ENCODE results near the gene KLF9. TPM values are rescaled to one million over a fixed set of nuclear protein-coding genes. Genes with fewer than 3 reads are reported as not detected.

The KLF9 gene
- total and polyA plus RNA-seq, 2 experiments from 2014 or later, result 2.5 to 14.3 TPM

GRCh38 chr9:70439991-70440706 is 25.7 kb upstream of the KLF9 start:
- peaks cover 10% of the 10 kb centered on the region for H3K4me1 ChIP-seq (ENCODE audit: insufficient read depth)
- in situ Hi-C loops (cut with MboI), result no loop called here
- no peaks in the 10 kb centered on the region for H3K9me2 ChIP-seq (ENCODE audit: insufficient read depth)
- TF ChIP-seq EZH2phosphoT487 (IDR thresholded peaks at IDR 0.05; ENCODE audit: insufficient read depth, low read depth) (no peak), EZH2 (IDR thresholded peaks at IDR 0.05; ENCODE audit: insufficient read depth, poor library complexity, severe bottlenecking) (no peak)
- 29 to 32% methylated on average over 5 of the region's 5 CpGs for WGBS, 2 experiments (ENCODE audit: low coverage in 1 of 2, low lambda C conversion rate in 2 of 2, missing lambda C conversion rate in 2 of 2)
- H3K9ac ChIP-seq, result no peak overlapping the region
- H3K4me3 ChIP-seq, result no peak overlapping the region
- no peaks in the 10 kb centered on the region for H3K79me2 ChIP-seq (ENCODE audit: insufficient read depth)
- H3F3A ChIP-seq (ENCODE audit: insufficient read depth), result peaks cover 5% of the 10 kb centered on the region; the same call in 1 of the 2 replicates
- H3K9me3 ChIP-seq (ENCODE audit: low read depth), result no peaks in the 10 kb centered on the region
- no peak overlapping the region for H3K4me2 ChIP-seq (ENCODE audit: unreplicated experiment)
- no peaks in the 10 kb centered on the region for H4K20me1 ChIP-seq (ENCODE audit: insufficient read depth)
- H3K27ac ChIP-seq, result no peak overlapping the region
- H2AFZ ChIP-seq, result peak overlapping the region; percentile 23
- peak; percentile 31 for DNase-seq
- H3K27me3 ChIP-seq (replicated peaks; ENCODE audit: insufficient read depth), result no peaks in the 10 kb centered on the region
- H3K36me3 ChIP-seq (ENCODE audit: low read depth), result no peaks in the 10 kb centered on the region

- Histone ChIP-seq H3K79me2 (ENCODE audit: insufficient read depth) (no peaks in the 10 kb centered on the region), H3K4me2 (ENCODE audit: unreplicated experiment) (no peak overlapping the region), H3K27me3 (replicated peaks; ENCODE audit: insufficient read depth) (no peaks in the 10 kb centered on the region), H3K9me2 (ENCODE audit: insufficient read depth) (no peaks in the 10 kb centered on the region), H3K9me3 (ENCODE audit: low read depth) (no peaks in the 10 kb centered on the region), H3K4me3 (no peak overlapping the region), H3F3A (ENCODE audit: insufficient read depth) (peaks cover 5% of the 10 kb centered on the region; the same call in 1 of the 2 replicates), H3K4me1 (ENCODE audit: insufficient read depth) (peaks cover 10% of the 10 kb centered on the region), H3K36me3 (ENCODE audit: low read depth) (no peaks in the 10 kb centered on the region), H3K9ac (no peak overlapping the region), H4K20me1 (ENCODE audit: insufficient read depth) (no peaks in the 10 kb centered on the region), H2AFZ (peak overlapping the region; percentile 72), H3K27ac (no peak overlapping the region)
- in situ Hi-C loops (cut with MboI), result no loop called here
- 64 to 69% methylated on average over 3 of the region's 3 CpGs for WGBS, 2 experiments (ENCODE audit: low coverage in 1 of 2, low lambda C conversion rate in 2 of 2, missing lambda C conversion rate in 2 of 2)
- peak; percentile 27 for DNase-seq
- no peak for TF ChIP-seq EZH2phosphoT487 (IDR thresholded peaks at IDR 0.05; ENCODE audit: insufficient read depth, low read depth)
- TF ChIP-seq EZH2 (IDR thresholded peaks at IDR 0.05; ENCODE audit: insufficient read depth, poor library complexity, severe bottlenecking), result no peak
Measured at GRCh38 chr9:70438341-70438928, 24.0 kb upstream of the KLF9 start.

- Histone ChIP-seq H3K4me1 (ENCODE audit: insufficient read depth) (peaks cover 10% of the 10 kb centered on the region), H3K79me2 (ENCODE audit: insufficient read depth) (no peaks in the 10 kb centered on the region), H4K20me1 (ENCODE audit: insufficient read depth) (no peaks in the 10 kb centered on the region), H3K9ac (no peak overlapping the region), H3K36me3 (ENCODE audit: low read depth) (no peaks in the 10 kb centered on the region), H3K9me2 (ENCODE audit: insufficient read depth) (no peaks in the 10 kb centered on the region), H3K27ac (no peak overlapping the region), H2AFZ (no peak overlapping the region), H3K4me2 (ENCODE audit: unreplicated experiment) (no peak overlapping the region), H3K9me3 (ENCODE audit: low read depth) (no peaks in the 10 kb centered on the region), H3F3A (ENCODE audit: insufficient read depth) (peaks cover 5% of the 10 kb centered on the region; the same call in 1 of the 2 replicates), H3K27me3 (replicated peaks; ENCODE audit: insufficient read depth) (no peaks in the 10 kb centered on the region), H3K4me3 (no peak overlapping the region)
- 38% methylated on average over 1 of the region's 1 CpG for WGBS, 2 experiments (ENCODE audit: low coverage in 1 of 2, low lambda C conversion rate in 2 of 2, missing lambda C conversion rate in 2 of 2)
- DNase-seq, result peak; percentile 75
- in situ Hi-C loops (cut with MboI), result no loop called here
- TF ChIP-seq EZH2 (IDR thresholded peaks at IDR 0.05; ENCODE audit: insufficient read depth, poor library complexity, severe bottlenecking) (no peak), EZH2phosphoT487 (IDR thresholded peaks at IDR 0.05; ENCODE audit: insufficient read depth, low read depth) (no peak)
Measured at GRCh38 chr9:70435948-70436347, 21.5 kb upstream of the KLF9 start.

GRCh38 chr9:70429899-70430298 is 15.4 kb upstream of the KLF9 start:
- no peaks in the 10 kb centered on the region for H3K9me3 ChIP-seq (ENCODE audit: low read depth)
- H3K4me2 ChIP-seq (ENCODE audit: unreplicated experiment), result no peak overlapping the region
- no peaks in the 10 kb centered on the region for H3K27me3 ChIP-seq (replicated peaks; ENCODE audit: insufficient read depth)
- H3K27ac ChIP-seq, result no peak overlapping the region
- no peak overlapping the region for H3K9ac ChIP-seq
- no peaks in the 10 kb centered on the region for H4K20me1 ChIP-seq (ENCODE audit: insufficient read depth)
- no peak overlapping the region for H2AFZ ChIP-seq
- H3K9me2 ChIP-seq (ENCODE audit: insufficient read depth), result no peaks in the 10 kb centered on the region
- no peaks in the 10 kb centered on the region for H3K4me1 ChIP-seq (ENCODE audit: insufficient read depth)
- no peak for DNase-seq
- no peaks in the 10 kb centered on the region for H3K36me3 ChIP-seq (ENCODE audit: low read depth)
- H3K79me2 ChIP-seq (ENCODE audit: insufficient read depth), result no peaks in the 10 kb centered on the region
- TF ChIP-seq EZH2 (IDR thresholded peaks at IDR 0.05; ENCODE audit: insufficient read depth, poor library complexity, severe bottlenecking) (no peak), EZH2phosphoT487 (IDR thresholded peaks at IDR 0.05; ENCODE audit: insufficient read depth, low read depth) (no peak)
- H3K4me3 ChIP-seq, result no peak overlapping the region
- 70 to 80% methylated on average over 3 of the region's 3 CpGs for WGBS, 2 experiments (ENCODE audit: low coverage in 1 of 2, low lambda C conversion rate in 2 of 2, missing lambda C conversion rate in 2 of 2)
- in situ Hi-C loops (cut with MboI), result no loop called here
- no peaks in the 10 kb centered on the region for H3F3A ChIP-seq (ENCODE audit: insufficient read depth)

All from GM23248 (cell line).